HepG2 (cell line): ENCODE measurements around the gene OR8B2. TPM values are rescaled to one million over a fixed set of nuclear protein-coding genes. Genes with fewer than 3 reads are reported as not detected.

Experiments used
- ATAC-seq: fragments of 200-7000 bp; cut with Tn5 transposase; 3 replicates; pipeline ENCODE4 v1.9.1; 2020; ENCODE audit warnings: mild to moderate bottlenecking, moderate library complexity
- BruUV-seq: library from RNA; stranded (reverse); fragments of 400-500 nt; replicated peaks from 2 replicates; lab custom pipeline; 2021; lab: Mats Ljungman, UMichigan
- CTCF ChIA-PET: fragments of 300-600 bp; formaldehyde crosslinking; extraction: SDS; loops from one replicate; lab custom pipeline; 2021; ENCODE audit warnings: low total read pairs, inconsistent platforms, low intra/inter-chr PET ratio; lab: Yijun Ruan, JAX
- POLR2A ChIA-PET: fragments of 350-600 bp; sonication (Branson Sonifier 250); formaldehyde crosslinking; loops from one replicate; lab custom pipeline; 2020; ENCODE audit warnings: antibody characterized with exemption, inconsistent platforms; lab: Yijun Ruan, JAX
- DNase-seq: peaks from one replicate; pipeline ENCODE4 v3.0.0-alpha.2; 2015; ENCODE audit warnings: low spot score
- FAIRE-seq: peaks from 3 replicates; lab custom pipeline; 2011; peaks lifted over from hg19 to GRCh38; lab: Jason Lieb, UNC
- H2AFZ ChIP-seq: one replicate; pipeline ENCODE4 v1.6.1; 2011; ENCODE audit warnings: low read length, inconsistent platforms
- H3K27ac ChIP-seq: fragments of 300-600 bp; 3 replicates; pipeline ENCODE4 v1.8.0; 2011; ENCODE audit warnings: mixed run types, mild to moderate bottlenecking, mixed read lengths, low read length, inconsistent platforms; ENCODE audit not compliant: insufficient read depth; ENCODE audit errors: extremely low read length
- H3K27me3 ChIP-seq, 2 experiments: fragments of 200-600 bp in 1 of 2; 2 replicates in 1 of 2; 3 replicates in 1 of 2; pipeline versions ENCODE4 v1.6.0 to v1.8.0; 2011; ENCODE audit warnings: low read length in 2 of 2, mild to moderate bottlenecking in 2 of 2, moderate library complexity in 2 of 2, inconsistent platforms in 1 of 2; ENCODE audit not compliant: insufficient read depth in 2 of 2, control insufficient read depth in 1 of 2
- H3K36me3 ChIP-seq, 2 experiments: fragments of 200-600 bp in 1 of 2; replicated peaks in 1 of 2; 2 replicates in 1 of 2; 3 replicates in 1 of 2; pipeline versions ENCODE4 v1.5.1 to v1.8.0; 2011; ENCODE audit warnings: low read length in 2 of 2, inconsistent platforms in 1 of 2; ENCODE audit not compliant: insufficient read depth in 2 of 2, control insufficient read depth in 1 of 2
- H3K4me1 ChIP-seq: 2 replicates; pipeline ENCODE4 v1.5.1; 2012; ENCODE audit warnings: low read length, inconsistent platforms; ENCODE audit not compliant: insufficient read depth
- H3K4me2 ChIP-seq: 2 replicates; pipeline ENCODE4 v1.6.0; 2011; ENCODE audit warnings: low read depth, low read length, inconsistent platforms
- H3K4me3 ChIP-seq, 3 experiments: fragments of 200-600 bp in 1 of 3; sonication (generic), shearing (Covaris generic) in 1 of 3; replicated peaks in 1 of 3; 2 replicates each; pipeline ENCODE4 v1.5.1; 2011 to 2016; ENCODE audit warnings: low read length in 3 of 3, inconsistent platforms in 2 of 3, low read depth in 2 of 3, mild to moderate bottlenecking in 2 of 3, control low read depth in 1 of 3, mixed read lengths in 1 of 3; ENCODE audit not compliant: insufficient read depth in 1 of 3
- H3K79me2 ChIP-seq: one replicate; pipeline ENCODE4 v1.6.1; 2011; ENCODE audit warnings: low read length, inconsistent platforms; ENCODE audit not compliant: insufficient read depth
- H3K9ac ChIP-seq: 2 replicates; pipeline ENCODE4 v1.6.0; 2011; ENCODE audit warnings: mild to moderate bottlenecking, low read depth, low read length, inconsistent platforms; ENCODE audit not compliant: insufficient read depth
- H3K9me3 ChIP-seq: 2 replicates; pipeline ENCODE4 v1.5.1; 2012; ENCODE audit warnings: mild to moderate bottlenecking, low read length
- H4K20me1 ChIP-seq: 2 replicates; pipeline ENCODE4 v1.6.0; 2011; ENCODE audit warnings: inconsistent platforms, mild to moderate bottlenecking, low read length, moderate library complexity; ENCODE audit not compliant: insufficient read depth
- KIAA2018 ChIP-seq: sonication (generic); formaldehyde crosslinking; IDR thresholded peaks from 2 replicates; pipeline ENCODE4 v1.5.0; 2020; ENCODE audit warnings: mild to moderate bottlenecking, missing genetic modification reagents, borderline replicate concordance
- MAFF ChIP-seq: IDR thresholded peaks from 2 replicates; pipeline ENCODE4 v1.6.1; 2011; ENCODE audit warnings: low read depth, low read length, improper control_type of control experiment
- MAFK ChIP-seq, 2 experiments: IDR thresholded peaks in 1 of 2; conservative IDR thresholded peaks in 1 of 2; 2 replicates each; pipeline ENCODE4 v1.6.1; 2011; ENCODE audit warnings: improper control_type of control experiment in 2 of 2, low read length in 2 of 2
- NFE2L2 ChIP-seq: fragments of 150-350 bp; IDR thresholded peaks from 2 replicates; pipeline ENCODE4 v1.6.1; 2014; ENCODE audit warnings: low read length
- TCF7L2 ChIP-seq: IDR thresholded peaks from 2 replicates; pipeline ENCODE4 v1.6.1; 2011; ENCODE audit warnings: mild to moderate bottlenecking, low read depth, low read length, moderate library complexity
- TERF1 ChIP-seq: sonication (generic); formaldehyde crosslinking; IDR thresholded peaks from 2 replicates; pipeline ENCODE4 v1.8.0; 2022; ENCODE audit warnings: mild to moderate bottlenecking, missing genetic modification reagents, moderate library complexity
- WGBS: methylation state at CpG from one replicate; pipeline ENCODE4 v1.1.6; 2017; ENCODE audit warnings: low lambda C conversion rate; 5-methylcytosine and 5-hydroxymethylcytosine counted together
- in situ Hi-C: cut with HindIII; loops from 2 replicates; pipeline ENCODE4 v1.10.0; 2017; ENCODE audit warnings: low pct_unique_long_range_greater_than_20kb; ENCODE audit not compliant: extremely low pct_ligation_motif_present
- intact Hi-C: fragments of 100-400 bp; cut with micrococcal nuclease; formaldehyde crosslinking; loops from one replicate; pipeline ENCODE4 v1.10.0; 2022; ENCODE audit not compliant: unreplicated experiment
- polyA plus RNA-seq, 8 experiments: library from polyadenylated mRNA; depleted of rRNA in 3 of 8; stranded (reverse) in 7 of 8; unstranded in 1 of 8; fragments of >200 nt; fragmentation: Illumina TruSeq in 4 of 8; extraction: Trizol in 4 of 8; gene quantifications; 2 replicates each; pipeline versions ENCODE4 v1.2.1 to v1.2.3, GENCODE V29; 2011 to 2016; ENCODE audit warnings: low read depth in 4 of 8, missing spikeins in 1 of 8, mixed read lengths in 1 of 8; ENCODE audit not compliant: insufficient read depth in 1 of 8
- total RNA-seq, 5 experiments: library from RNA; depleted of rRNA; stranded (reverse); fragments of >200 nt; fragmentation: Illumina TruSeq; extraction: Trizol; gene quantifications; 2 replicates each; pipeline ENCODE4 v1.2.3, GENCODE V29; 2016; ENCODE audit warnings: low read depth in 1 of 5

Gene OR8B2
- total and polyA plus RNA-seq, 2 of the 13 experiments (the other 11 are each of a cell fraction or from before 2014, with no cell fraction given), result not detected

- intact Hi-C loops, result no loop called here
- no peak within 1 kb of the TSS for H3K9ac ChIP-seq
- no peaks in the 10 kb centered on the region for H3K36me3 ChIP-seq
- no peaks in the 10 kb centered on the region for H4K20me1 ChIP-seq
- in situ Hi-C loops, result no loop called here
- no peak within 1 kb of the TSS for H3K27ac ChIP-seq
- no TSS peak for BruUV-seq
- POLR2A ChIA-PET, result no interaction called here
- CTCF ChIA-PET, result no interaction called here
- H2AFZ ChIP-seq, result no peak within 1 kb of the TSS
- H3K27me3 ChIP-seq, result peaks cover 0 to 8% of the 10 kb centered on the region in 2 experiments; a peak in 3 of 5 replicates
- no peak within 1 kb of the TSS for H3K4me3 ChIP-seq
- H3K9me3 ChIP-seq, result no peaks in the 10 kb centered on the region
- no peaks in the 10 kb centered on the region for H3K4me1 ChIP-seq
- no peak for DNase-seq
- H3K4me2 ChIP-seq, result no peak within 1 kb of the TSS
- no peaks in the 10 kb centered on the region for H3K79me2 ChIP-seq
- ATAC-seq, result no peak
- WGBS, result 0% methylated on average over 2 of the region's 2 CpGs
- TF ChIP-seq MAFF, result peak; percentile 58; the same call in 1 of the 2 replicates
- no peak for TF ChIP-seq TCF7L2
- TF ChIP-seq TERF1 (CRISPR knock-in tag), result no peak
- TF ChIP-seq KIAA2018 (CRISPR knock-in tag), result no peak
- TF ChIP-seq MAFK (conservative IDR thresholded peaks at IDR 0.05 in 1 of 2, IDR thresholded peaks at IDR 0.05 in 1 of 2; ENCODE audit: low read length in 2 of 2), result peak; percentile 67 to 71
- TF ChIP-seq NFE2L2, result peak; percentile 82
- no peak for FAIRE-seq
Observed at GRCh38 chr11:124424384-124424921, 40.2 kb upstream of the OR8B2 start, which contains the start of gene OR8B4. Gene OR8B4, minus strand, starts transcription at chr11:124424871. Its CDS starts 0 bp downstream, at chr11:124424871.
